ENCODE data around the gene PRKCH. TPM values are rescaled to one million over a fixed set of nuclear protein-coding genes. Genes with fewer than 3 reads are reported as not detected.
A peak's percentile ranks its signal among the peaks of the same experiment; 100 is the strongest.

The PRKCH gene
- total RNA-seq, 2 experiments from 2014 or later, result 0.85 to 2.3 TPM

DNA sequence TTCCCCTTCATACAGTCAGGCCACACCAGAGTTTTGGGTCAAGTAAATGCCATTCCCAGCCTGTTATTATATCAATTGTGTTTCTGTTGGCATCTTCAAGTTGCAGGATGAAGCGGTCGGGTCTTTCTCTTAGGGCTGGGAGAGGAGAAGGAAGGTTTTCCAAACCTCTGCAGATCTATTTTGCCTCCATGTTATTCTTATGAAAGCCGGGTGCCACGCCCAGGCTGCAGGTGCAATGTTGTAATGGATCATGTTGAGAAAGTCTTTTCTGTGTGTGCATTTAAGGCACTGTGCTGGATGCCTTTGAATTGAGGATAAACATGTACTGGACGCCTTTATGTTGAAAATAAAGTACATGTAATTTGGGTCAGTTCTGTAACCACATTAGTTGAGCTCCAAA is 209.5 kb downstream of the PRKCH start:
- no peaks in the 10 kb centered on the region for H3K9me3 ChIP-seq (ENCODE audit: low read length)
- intact Hi-C loops (cut with micrococcal nuclease; ENCODE audit: unreplicated experiment), result no loop called here
- no peaks in the 10 kb centered on the region for H3K9me2 ChIP-seq (ENCODE audit: insufficient read depth, low read length)
- no peak for DNase-seq (ENCODE audit: low spot score)
- POLR2A ChIA-PET, result interaction anchor here (0.5 to 0.6 kb wide), 3 partner anchors 125 to 523 kb away, joined by 3 read pairs; no protein-coding TSS in a partner anchor
- no peaks in the 10 kb centered on the region for H4K20me1 ChIP-seq (ENCODE audit: insufficient read depth, low read length)
- no peak overlapping the region for H3K27ac ChIP-seq (ENCODE audit: low read depth, low read length, poor library complexity, severe bottlenecking)
- no TSS peak for BruUV-seq (replicated peaks)
- no peaks in the 10 kb centered on the region for H3K36me3 ChIP-seq (ENCODE audit: insufficient read depth, low read length)
- CTCF ChIA-PET (ENCODE audit: unreplicated experiment), result no interaction called here
- H3K4me3 ChIP-seq (ENCODE audit: low read depth, low read length, poor library complexity, severe bottlenecking), result no peak overlapping the region
- H3K4me1 ChIP-seq (ENCODE audit: insufficient read depth, low read length, poor library complexity, severe bottlenecking), result peaks cover 26% of the 10 kb centered on the region
- H3K4me2 ChIP-seq (ENCODE audit: low read length), result 0 out of 2 replicates have a peak overlapping the region, but pooled peaks have one; percentile 4
- no peaks in the 10 kb centered on the region for H3K79me2 ChIP-seq (ENCODE audit: insufficient read depth, low read depth, low read length)
- TF ChIP-seq EZH2phosphoT487 (IDR thresholded peaks at IDR 0.05; ENCODE audit: borderline replicate concordance, low read depth, low read length), result no peak
- TF ChIP-seq, protein P1, sequence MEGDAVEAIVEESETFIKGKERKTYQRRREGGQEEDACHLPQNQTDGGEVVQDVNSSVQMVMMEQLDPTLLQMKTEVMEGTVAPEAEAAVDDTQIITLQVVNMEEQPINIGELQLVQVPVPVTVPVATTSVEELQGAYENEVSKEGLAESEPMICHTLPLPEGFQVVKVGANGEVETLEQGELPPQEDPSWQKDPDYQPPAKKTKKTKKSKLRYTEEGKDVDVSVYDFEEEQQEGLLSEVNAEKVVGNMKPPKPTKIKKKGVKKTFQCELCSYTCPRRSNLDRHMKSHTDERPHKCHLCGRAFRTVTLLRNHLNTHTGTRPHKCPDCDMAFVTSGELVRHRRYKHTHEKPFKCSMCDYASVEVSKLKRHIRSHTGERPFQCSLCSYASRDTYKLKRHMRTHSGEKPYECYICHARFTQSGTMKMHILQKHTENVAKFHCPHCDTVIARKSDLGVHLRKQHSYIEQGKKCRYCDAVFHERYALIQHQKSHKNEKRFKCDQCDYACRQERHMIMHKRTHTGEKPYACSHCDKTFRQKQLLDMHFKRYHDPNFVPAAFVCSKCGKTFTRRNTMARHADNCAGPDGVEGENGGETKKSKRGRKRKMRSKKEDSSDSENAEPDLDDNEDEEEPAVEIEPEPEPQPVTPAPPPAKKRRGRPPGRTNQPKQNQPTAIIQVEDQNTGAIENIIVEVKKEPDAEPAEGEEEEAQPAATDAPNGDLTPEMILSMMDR (conservative IDR thresholded peaks at IDR 0.05; ENCODE audit: low read length), result no peak
- no peak overlapping the region for H2AFZ ChIP-seq (ENCODE audit: low read length)

GRCh38 chr14:61531465-61532122 is 210.2 kb downstream of the PRKCH start:
- ChIA-PET POLR2A (interaction anchor here (0.6 to 0.8 kb wide), 3 partner anchors 11 to 214 kb away, joined by 3 to 4 read pairs (median 3); no protein-coding TSS in a partner anchor), CTCF (ENCODE audit: unreplicated experiment) (no interaction called here)
- Histone ChIP-seq H2AFZ (ENCODE audit: low read length) (peak overlapping the region; percentile 8; the same call in 1 of the 2 replicates), H3K4me1 (ENCODE audit: insufficient read depth, low read length, poor library complexity, severe bottlenecking) (peaks cover 26% of the 10 kb centered on the region), H3K9me3 (ENCODE audit: low read length) (no peaks in the 10 kb centered on the region), H4K20me1 (ENCODE audit: insufficient read depth, low read length) (no peaks in the 10 kb centered on the region), H3K4me3 (ENCODE audit: low read depth, low read length, poor library complexity, severe bottlenecking) (no peak overlapping the region), H3K9me2 (ENCODE audit: insufficient read depth, low read length) (no peaks in the 10 kb centered on the region), H3K27ac (ENCODE audit: low read depth, low read length, poor library complexity, severe bottlenecking) (no peak overlapping the region), H3K4me2 (ENCODE audit: low read length) (no peak overlapping the region), H3K79me2 (ENCODE audit: insufficient read depth, low read depth, low read length) (no peaks in the 10 kb centered on the region), H3K36me3 (ENCODE audit: insufficient read depth, low read length) (no peaks in the 10 kb centered on the region)
- intact Hi-C loops (cut with micrococcal nuclease; ENCODE audit: unreplicated experiment), result no loop called here
- no TSS peak for BruUV-seq (replicated peaks)
- no peak for DNase-seq (ENCODE audit: low spot score)
- no peak for TF ChIP-seq EZH2phosphoT487 (IDR thresholded peaks at IDR 0.05; ENCODE audit: borderline replicate concordance, low read depth, low read length)
- TF ChIP-seq, protein P1 (conservative IDR thresholded peaks at IDR 0.05; ENCODE audit: low read length), result no peak

- H3K4me2 ChIP-seq (ENCODE audit: low read length), result no peak overlapping the region
- DNase-seq (ENCODE audit: low spot score), result no peak
- CTCF ChIA-PET (ENCODE audit: unreplicated experiment), result no interaction called here
- TF ChIP-seq EZH2phosphoT487 (IDR thresholded peaks at IDR 0.05; ENCODE audit: borderline replicate concordance, low read depth, low read length), result no peak
- TF ChIP-seq, protein P1 (conservative IDR thresholded peaks at IDR 0.05; ENCODE audit: low read length), result no peak
- H2AFZ ChIP-seq (ENCODE audit: low read length), result peak overlapping the region; percentile 8; the same call in 1 of the 2 replicates
- no peak overlapping the region for H3K27ac ChIP-seq (ENCODE audit: low read depth, low read length, poor library complexity, severe bottlenecking)
- no TSS peak for BruUV-seq (replicated peaks)
- H3K36me3 ChIP-seq (ENCODE audit: insufficient read depth, low read length), result no peaks in the 10 kb centered on the region
- H3K9me2 ChIP-seq (ENCODE audit: insufficient read depth, low read length), result no peaks in the 10 kb centered on the region
- H3K4me3 ChIP-seq (ENCODE audit: low read depth, low read length, poor library complexity, severe bottlenecking), result no peak overlapping the region
- POLR2A ChIA-PET, result interaction anchor here (0.7 to 1.4 kb wide), 8 partner anchors 8 to 233 kb away, joined by 3 to 8 read pairs (median 4); no protein-coding TSS in a partner anchor
- intact Hi-C loops (cut with micrococcal nuclease; ENCODE audit: unreplicated experiment), result no loop called here
- no peaks in the 10 kb centered on the region for H4K20me1 ChIP-seq (ENCODE audit: insufficient read depth, low read length)
- peaks cover 24% of the 10 kb centered on the region for H3K4me1 ChIP-seq (ENCODE audit: insufficient read depth, low read length, poor library complexity, severe bottlenecking)
- H3K79me2 ChIP-seq (ENCODE audit: insufficient read depth, low read depth, low read length), result no peaks in the 10 kb centered on the region
- H3K9me3 ChIP-seq (ENCODE audit: low read length), result no peaks in the 10 kb centered on the region
Observed at GRCh38 chr14:61532123-61532505, 210.7 kb downstream of the PRKCH start.
